Osteocyte (in vitro differentiated cells): Measurements from ENCODE around the gene SMYD4. TPM values are rescaled to one million over a fixed set of nuclear protein-coding genes. Genes with fewer than 3 reads are reported as not detected.
"Not testable (repeated sequence)": the region's sequence is repeated elsewhere in the genome, so short reads cannot be mapped to it uniquely, and the experiment has no call there.

ENCODE experiments used
- DNase-seq: peaks from one replicate; pipeline ENCODE4 v3.0.0; 2021; ENCODE audit warnings: mixed read lengths; ENCODE audit not compliant: unreplicated experiment; ENCODE audit errors: extremely low spot score
- H3K27ac Mint-ChIP-seq: one replicate; pipeline ENCODE4 v1.8.0; 2021; ENCODE audit warnings: mild to moderate bottlenecking, mixed read lengths; ENCODE audit not compliant: unreplicated experiment
- H3K27me3 Mint-ChIP-seq: one replicate; pipeline ENCODE4 v1.8.0; 2021; ENCODE audit warnings: mixed read lengths; ENCODE audit not compliant: unreplicated experiment
- H3K36me3 Mint-ChIP-seq: one replicate; pipeline ENCODE4 v1.8.0; 2021; ENCODE audit warnings: mixed read lengths; ENCODE audit not compliant: unreplicated experiment
- H3K4me1 Mint-ChIP-seq: one replicate; pipeline ENCODE4 v1.8.0; 2021; ENCODE audit warnings: mixed read lengths; ENCODE audit not compliant: unreplicated experiment
- H3K4me3 Mint-ChIP-seq: one replicate; pipeline ENCODE4 v1.8.0; 2021; ENCODE audit warnings: mild to moderate bottlenecking, moderate library complexity, mixed read lengths; ENCODE audit not compliant: unreplicated experiment
- H3K9me3 Mint-ChIP-seq: one replicate; pipeline ENCODE4 v1.8.0; 2021; ENCODE audit warnings: mixed read lengths; ENCODE audit not compliant: unreplicated experiment
- total RNA-seq: library from RNA; stranded (reverse); gene quantifications from 2 replicates; pipeline ENCODE4 v1.2.1, GENCODE V29; 2021
- TF ChIP-seq, protein P1 (sequence below): fragments of 200-600 bp; sonication (generic); IDR thresholded peaks from 2 replicates; pipeline ENCODE4 v1.5.0; 2021; ENCODE audit warnings: antibody characterized with exemption, mild to moderate bottlenecking, moderate library complexity

The SMYD4 gene
- total RNA-seq, 1 donor from 2014 or later, result 11.2 TPM

DNA sequence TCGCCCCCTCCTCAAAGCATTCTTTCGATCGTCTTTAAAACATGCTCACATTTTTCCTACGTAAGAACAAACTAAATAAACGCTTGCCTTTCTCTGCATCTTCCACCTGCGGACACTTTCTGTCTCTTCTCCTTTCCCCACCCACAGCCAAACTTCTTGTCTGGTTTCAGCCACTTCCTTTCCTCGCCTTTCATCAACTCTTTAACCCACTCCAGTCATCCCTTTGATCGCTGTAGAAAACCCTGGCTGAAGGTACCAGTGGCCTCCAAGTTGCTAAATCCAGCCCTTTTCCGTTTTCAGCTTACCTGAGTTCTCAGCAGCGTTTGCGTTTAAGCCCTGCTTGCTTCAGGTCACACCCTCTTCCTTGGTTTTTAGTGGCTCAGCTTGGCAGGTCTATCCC is 586 bp upstream of the SMYD4 start:
- Mint-ChIP-seq H3K4me1 (peaks cover 27% of the 10 kb centered on the region), H3K4me3 (peak overlapping the region; percentile 91), H3K27ac (peak overlapping the region; percentile 82), H3K27me3 (no peaks in the 10 kb centered on the region), H3K9me3 (no peaks in the 10 kb centered on the region), H3K36me3 (peaks cover 7% of the 10 kb centered on the region)
- TF ChIP-seq, protein P1, sequence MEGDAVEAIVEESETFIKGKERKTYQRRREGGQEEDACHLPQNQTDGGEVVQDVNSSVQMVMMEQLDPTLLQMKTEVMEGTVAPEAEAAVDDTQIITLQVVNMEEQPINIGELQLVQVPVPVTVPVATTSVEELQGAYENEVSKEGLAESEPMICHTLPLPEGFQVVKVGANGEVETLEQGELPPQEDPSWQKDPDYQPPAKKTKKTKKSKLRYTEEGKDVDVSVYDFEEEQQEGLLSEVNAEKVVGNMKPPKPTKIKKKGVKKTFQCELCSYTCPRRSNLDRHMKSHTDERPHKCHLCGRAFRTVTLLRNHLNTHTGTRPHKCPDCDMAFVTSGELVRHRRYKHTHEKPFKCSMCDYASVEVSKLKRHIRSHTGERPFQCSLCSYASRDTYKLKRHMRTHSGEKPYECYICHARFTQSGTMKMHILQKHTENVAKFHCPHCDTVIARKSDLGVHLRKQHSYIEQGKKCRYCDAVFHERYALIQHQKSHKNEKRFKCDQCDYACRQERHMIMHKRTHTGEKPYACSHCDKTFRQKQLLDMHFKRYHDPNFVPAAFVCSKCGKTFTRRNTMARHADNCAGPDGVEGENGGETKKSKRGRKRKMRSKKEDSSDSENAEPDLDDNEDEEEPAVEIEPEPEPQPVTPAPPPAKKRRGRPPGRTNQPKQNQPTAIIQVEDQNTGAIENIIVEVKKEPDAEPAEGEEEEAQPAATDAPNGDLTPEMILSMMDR, result no peak
- no peak for DNase-seq

DNA sequence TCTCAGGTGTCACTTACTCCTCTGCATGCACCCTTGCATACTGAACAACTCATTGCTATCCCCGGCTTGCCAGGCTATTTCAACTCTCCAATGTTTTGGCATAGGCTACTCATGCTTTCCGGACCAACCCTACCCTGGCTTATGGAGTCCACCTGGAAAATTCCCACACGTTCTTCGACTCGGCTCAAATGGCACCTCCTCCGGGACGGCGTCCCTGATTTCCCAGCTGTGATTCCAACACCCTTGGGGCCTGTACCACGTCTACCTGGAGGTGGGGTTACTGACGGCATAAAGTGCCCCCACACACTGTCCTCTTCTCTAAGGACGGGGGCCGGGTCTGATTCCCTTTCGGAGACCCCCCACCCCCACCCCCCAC is 498 bp downstream of the SMYD4 start:
- peaks cover 11% of the 10 kb centered on the region for H3K36me3 Mint-ChIP-seq
- no peaks in the 10 kb centered on the region for H3K27me3 Mint-ChIP-seq
- no peaks in the 10 kb centered on the region for H3K9me3 Mint-ChIP-seq
- peak overlapping the region; percentile 42 for H3K27ac Mint-ChIP-seq
- DNase-seq, result no peak
- H3K4me1 Mint-ChIP-seq, result peaks cover 27% of the 10 kb centered on the region
- TF ChIP-seq, protein P1, result no peak
- H3K4me3 Mint-ChIP-seq, result peak overlapping the region; percentile 91

DNA sequence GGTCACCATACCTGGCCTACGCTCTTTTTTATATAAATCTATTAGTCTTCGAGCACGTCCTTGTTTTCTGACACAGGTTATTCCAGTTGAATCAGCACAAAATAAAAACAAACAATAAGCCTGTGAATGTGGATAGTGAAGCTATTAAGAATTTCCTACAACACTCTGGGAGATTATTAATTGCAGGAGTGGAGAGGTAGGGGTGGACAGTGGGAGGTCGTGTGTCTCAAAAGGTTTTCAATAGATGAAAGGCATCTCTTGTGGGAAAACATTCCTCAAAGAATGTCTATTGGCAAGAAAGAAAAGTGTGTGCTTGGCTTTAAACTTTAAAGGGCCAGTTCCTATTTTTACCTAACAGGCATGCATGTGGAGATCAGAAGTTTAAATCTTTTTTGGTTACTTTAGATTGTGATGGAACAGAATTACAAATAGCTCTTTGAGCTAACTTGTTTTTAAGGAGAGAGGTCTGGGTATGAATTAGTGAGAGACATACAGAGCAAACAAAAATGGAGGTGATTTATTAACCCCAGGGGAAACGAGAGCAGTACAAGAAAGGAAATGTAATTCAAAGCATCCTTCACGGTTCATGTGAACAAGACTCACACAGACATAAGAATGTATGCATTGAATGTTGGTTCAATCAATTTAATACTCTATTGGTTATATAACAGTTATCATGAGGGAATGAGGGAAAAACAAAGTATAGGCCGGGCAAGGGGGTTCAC is 9.0 kb downstream of the SMYD4 start:
- Mint-ChIP-seq H3K4me1 (no peaks in the 10 kb centered on the region), H3K4me3 (no peak overlapping the region), H3K36me3 (peaks cover 12% of the 10 kb centered on the region), H3K9me3 (no peaks in the 10 kb centered on the region), H3K27ac (no peak overlapping the region), H3K27me3 (no peaks in the 10 kb centered on the region)
- no peak for DNase-seq
- TF ChIP-seq, protein P1, result no peak

DNA sequence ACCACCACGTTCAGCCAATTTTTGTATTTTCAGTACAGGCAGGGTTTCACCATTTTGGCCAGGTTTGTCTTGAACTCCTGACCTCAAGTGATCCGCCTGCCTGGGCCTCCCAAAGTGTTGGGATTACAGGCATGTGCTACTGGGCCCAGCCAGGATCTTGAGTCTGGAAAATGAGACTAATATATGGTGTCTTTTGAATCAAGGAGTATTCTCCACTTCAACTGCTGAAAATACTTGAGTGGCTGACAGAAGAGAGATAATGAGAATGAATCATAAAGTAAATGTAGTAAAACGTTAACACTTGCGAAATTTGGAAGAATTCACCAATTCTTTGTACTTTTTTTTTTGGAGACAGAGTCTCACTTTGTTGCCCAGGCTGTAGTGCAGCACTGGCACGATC is 16.6 kb downstream of the SMYD4 start:
- Mint-ChIP-seq H3K36me3 (peaks cover 18% of the 10 kb centered on the region), H3K4me3 (no peak overlapping the region), H3K27me3 (no peaks in the 10 kb centered on the region), H3K27ac (no peak overlapping the region), H3K9me3 (no peaks in the 10 kb centered on the region), H3K4me1 (no peaks in the 10 kb centered on the region)
- TF ChIP-seq, protein P1, result no peak
- no peak for DNase-seq

DNA sequence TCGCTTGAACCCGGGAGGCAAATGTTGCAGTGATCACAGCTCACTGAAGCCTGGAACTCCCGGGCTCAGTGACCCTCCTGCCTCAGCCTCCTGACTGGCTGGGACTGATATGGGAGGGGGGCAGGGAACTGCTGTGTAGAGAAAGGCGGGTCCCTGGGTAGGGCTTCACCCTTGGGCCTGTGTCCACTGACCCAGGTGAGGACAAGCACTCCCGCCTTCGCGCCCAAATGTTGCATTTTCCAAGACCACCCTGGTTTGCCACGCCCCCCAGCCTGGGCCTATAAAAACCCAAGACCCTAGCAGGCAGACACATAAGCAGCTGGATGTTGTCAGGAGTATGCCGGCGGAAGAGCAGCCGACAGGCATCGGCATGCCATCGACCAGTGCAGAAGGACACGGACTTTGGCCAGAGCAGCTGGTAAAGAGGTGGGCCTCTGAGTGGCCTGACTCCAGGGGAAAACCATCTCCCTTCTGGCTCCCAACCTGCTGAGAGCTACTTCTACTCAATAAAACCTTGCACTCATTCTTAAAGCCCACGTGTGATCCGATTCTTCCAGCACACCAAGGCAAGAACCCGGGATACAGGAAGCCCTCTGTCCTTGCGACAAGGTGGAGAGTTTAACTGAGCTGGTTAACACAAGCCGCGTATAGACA is 19.1 kb downstream of the SMYD4 start:
- no peak for DNase-seq
- H3K27ac Mint-ChIP-seq, result no peak overlapping the region
- no peaks in the 10 kb centered on the region for H3K9me3 Mint-ChIP-seq
- no peak overlapping the region for H3K4me3 Mint-ChIP-seq
- H3K4me1 Mint-ChIP-seq, result no peaks in the 10 kb centered on the region
- H3K36me3 Mint-ChIP-seq, result peaks cover 14% of the 10 kb centered on the region
- H3K27me3 Mint-ChIP-seq, result no peaks in the 10 kb centered on the region
- TF ChIP-seq, protein P1, result no peak

DNA sequence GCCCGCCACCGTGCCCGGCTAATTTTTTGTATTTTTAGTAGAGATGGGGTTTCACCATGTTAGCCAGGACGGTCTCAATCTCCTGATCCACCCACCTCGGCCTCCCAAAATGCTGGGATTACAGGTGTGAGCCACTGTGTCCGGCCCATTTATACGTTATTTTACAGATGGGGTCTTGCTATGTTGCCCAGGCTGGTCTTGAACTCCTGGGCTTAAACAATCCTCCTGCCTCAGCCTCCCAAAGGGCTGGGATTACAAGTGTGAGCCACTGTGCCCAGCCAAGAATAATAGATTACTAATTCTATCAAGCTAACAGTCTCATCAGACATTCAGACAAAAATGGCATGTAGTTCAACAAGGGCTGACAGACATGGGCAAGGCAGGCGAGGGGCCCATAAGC is 19.9 kb downstream of the SMYD4 start:
- DNase-seq, H3K4me1 Mint-ChIP-seq, H3K27ac Mint-ChIP-seq, H3K27me3 Mint-ChIP-seq, H3K4me3 Mint-ChIP-seq, H3K9me3 Mint-ChIP-seq: not testable (repeated sequence)
- H3K36me3 Mint-ChIP-seq, result peaks cover 14% of the 10 kb centered on the region
